Measurements from ENCODE around the gene CARNS1.

DNA sequence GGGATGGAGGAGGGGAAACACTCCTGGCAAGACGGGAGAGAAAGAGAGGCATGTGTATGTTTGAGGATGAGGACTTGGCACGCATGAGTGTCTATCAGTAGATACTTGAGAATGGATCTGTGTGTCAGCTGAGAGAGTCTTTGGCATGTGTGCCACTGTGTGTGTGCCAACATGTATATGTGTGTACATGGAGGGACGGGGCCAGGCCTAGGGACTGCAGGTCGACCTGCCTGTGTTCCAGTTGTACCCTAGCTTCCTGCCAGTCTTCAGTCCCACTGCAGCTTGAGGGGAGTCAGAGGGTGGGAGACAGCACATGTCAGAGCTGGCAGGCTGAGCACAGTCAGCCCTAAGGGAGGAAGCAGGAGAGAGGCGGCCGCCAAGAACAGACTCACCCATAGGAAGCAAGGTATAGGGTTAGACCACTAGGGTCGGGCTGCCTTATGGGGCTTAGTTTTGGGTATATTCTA lies 47.7 kb upstream of the CARNS1 start:
- TF ChIP-seq, protein P1, sequence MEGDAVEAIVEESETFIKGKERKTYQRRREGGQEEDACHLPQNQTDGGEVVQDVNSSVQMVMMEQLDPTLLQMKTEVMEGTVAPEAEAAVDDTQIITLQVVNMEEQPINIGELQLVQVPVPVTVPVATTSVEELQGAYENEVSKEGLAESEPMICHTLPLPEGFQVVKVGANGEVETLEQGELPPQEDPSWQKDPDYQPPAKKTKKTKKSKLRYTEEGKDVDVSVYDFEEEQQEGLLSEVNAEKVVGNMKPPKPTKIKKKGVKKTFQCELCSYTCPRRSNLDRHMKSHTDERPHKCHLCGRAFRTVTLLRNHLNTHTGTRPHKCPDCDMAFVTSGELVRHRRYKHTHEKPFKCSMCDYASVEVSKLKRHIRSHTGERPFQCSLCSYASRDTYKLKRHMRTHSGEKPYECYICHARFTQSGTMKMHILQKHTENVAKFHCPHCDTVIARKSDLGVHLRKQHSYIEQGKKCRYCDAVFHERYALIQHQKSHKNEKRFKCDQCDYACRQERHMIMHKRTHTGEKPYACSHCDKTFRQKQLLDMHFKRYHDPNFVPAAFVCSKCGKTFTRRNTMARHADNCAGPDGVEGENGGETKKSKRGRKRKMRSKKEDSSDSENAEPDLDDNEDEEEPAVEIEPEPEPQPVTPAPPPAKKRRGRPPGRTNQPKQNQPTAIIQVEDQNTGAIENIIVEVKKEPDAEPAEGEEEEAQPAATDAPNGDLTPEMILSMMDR (conservative IDR thresholded peaks at IDR 0.05; ENCODE audit: low read length) = no peak
- TF ChIP-seq EZH2phosphoT487 (IDR thresholded peaks at IDR 0.05; ENCODE audit: borderline replicate concordance) = no peak

Measured in Loucy (cell line).